ENCODE data around the gene TSHR.

DNA sequence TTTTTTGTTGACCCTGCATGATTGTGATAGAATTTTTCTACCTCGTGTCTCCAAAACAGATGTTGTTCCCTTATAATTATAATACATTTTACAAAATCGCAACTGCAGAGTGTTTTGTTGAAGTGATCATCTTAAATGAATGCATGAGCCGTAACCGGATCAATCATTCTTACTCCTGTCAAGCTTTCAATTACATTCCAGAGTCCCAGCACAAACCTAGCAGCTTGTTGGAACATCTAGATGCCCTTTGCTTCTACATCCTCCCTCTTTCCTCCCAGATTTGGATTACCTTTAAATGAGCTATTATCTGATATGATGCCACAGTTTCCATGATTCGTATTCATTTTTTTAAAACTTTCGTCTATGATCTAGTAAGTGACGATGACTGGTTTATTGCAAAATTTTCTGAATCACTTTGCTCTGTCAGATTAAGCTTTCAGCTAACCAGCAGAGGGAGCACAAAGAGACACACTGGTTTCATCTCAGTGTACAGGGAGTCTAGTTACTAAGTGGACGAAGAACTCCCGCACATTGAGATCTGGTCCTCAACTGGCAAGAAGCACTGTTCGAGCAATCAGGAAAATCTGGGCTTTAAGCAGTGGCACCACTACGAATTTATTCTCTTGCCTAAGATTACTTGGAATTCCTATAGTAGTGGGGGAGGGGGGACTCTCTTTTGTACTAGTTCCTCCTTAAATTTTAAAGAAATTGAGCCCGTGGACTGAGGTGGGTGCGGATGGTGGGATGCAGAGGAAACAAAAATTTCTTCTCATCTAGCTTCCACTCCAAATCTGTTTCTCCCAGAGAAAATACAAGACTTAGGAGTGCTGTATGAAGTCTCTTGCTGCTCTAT lies 40.9 kb downstream of the TSHR start:
- peak; percentile 69 for TF ChIP-seq SMC3 (IDR thresholded peaks at IDR 0.05; ENCODE audit: low read depth, low read length)
- peak; percentile 75 for TF ChIP-seq CTCF (conservative IDR thresholded peaks at IDR 0.05; ENCODE audit: low read depth, low read length)
- TF ChIP-seq POLR2A (IDR thresholded peaks at IDR 0.05; ENCODE audit: low read depth, low read length), result no peak
- TF ChIP-seq MAZ (IDR thresholded peaks at IDR 0.05; ENCODE audit: borderline replicate concordance, low read depth, low read length), result no peak
- TF ChIP-seq BHLHE40 (IDR thresholded peaks at IDR 0.05; ENCODE audit: low read depth, low read length), result no peak
- TF ChIP-seq ELK1 (IDR thresholded peaks at IDR 0.05; ENCODE audit: borderline replicate concordance, low read depth, low read length), result no peak
- no peak for TF ChIP-seq CHD1 (IDR thresholded peaks at IDR 0.05; ENCODE audit: low read depth, low read length)
- no peak for TF ChIP-seq RCOR1 (IDR thresholded peaks at IDR 0.05; ENCODE audit: insufficient replicate concordance, low read length)
- peak; percentile 48 for TF ChIP-seq RAD21 (IDR thresholded peaks at IDR 0.05; ENCODE audit: low read length)
- TF ChIP-seq MXI1 (IDR thresholded peaks at IDR 0.05; ENCODE audit: borderline replicate concordance, low read depth, low read length), result no peak
- TF ChIP-seq, protein P1, sequence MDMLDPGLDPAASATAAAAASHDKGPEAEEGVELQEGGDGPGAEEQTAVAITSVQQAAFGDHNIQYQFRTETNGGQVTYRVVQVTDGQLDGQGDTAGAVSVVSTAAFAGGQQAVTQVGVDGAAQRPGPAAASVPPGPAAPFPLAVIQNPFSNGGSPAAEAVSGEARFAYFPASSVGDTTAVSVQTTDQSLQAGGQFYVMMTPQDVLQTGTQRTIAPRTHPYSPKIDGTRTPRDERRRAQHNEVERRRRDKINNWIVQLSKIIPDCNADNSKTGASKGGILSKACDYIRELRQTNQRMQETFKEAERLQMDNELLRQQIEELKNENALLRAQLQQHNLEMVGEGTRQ (IDR thresholded peaks at IDR 0.05; ENCODE audit: low read depth, low read length), result no peak
- peak; percentile 89 for TF ChIP-seq CEBPB (IDR thresholded peaks at IDR 0.05; ENCODE audit: low read depth, low read length)
- peak; percentile 45 for TF ChIP-seq FOS (IDR thresholded peaks at IDR 0.05; ENCODE audit: low read depth, low read length)
- no peak for TF ChIP-seq RFX5 (IDR thresholded peaks at IDR 0.05; ENCODE audit: low read depth, low read length)
